ENCODE measurements around the gene CRIP2.

- no peak for TF ChIP-seq CTCF (optimal IDR thresholded peaks at IDR 0.05 in 1 of 3, IDR thresholded peaks at IDR 0.05 in 1 of 3, conservative IDR thresholded peaks at IDR 0.05 in 1 of 3; ENCODE audit: extremely low read depth in 1 of 3, insufficient read depth in 2 of 3, low read length in 3 of 3)
- TF ChIP-seq EZH2 (IDR thresholded peaks at IDR 0.05; ENCODE audit: low read length) = no peak
Observed at GRCh38 chr14:105442834-105443233, 31.8 kb upstream of the CRIP2 start.

Data from keratinocyte (primary cell).